Keratinocyte (primary cell): ENCODE measurements around the gene TOGARAM1. TPM values are rescaled to one million over a fixed set of nuclear protein-coding genes. Genes with fewer than 3 reads are reported as not detected.

Experiments used
- DNase-seq: peaks from one replicate; pipeline ENCODE4 v3.0.0-alpha.2; 2011; ENCODE audit warnings: low read depth, missing footprints, low spot score
- FAIRE-seq: peaks from 2 replicates; lab custom pipeline; 2011; peaks lifted over from hg19 to GRCh38; lab: Jason Lieb, UNC
- H2AFZ ChIP-seq: 2 replicates; pipeline ENCODE4 v1.6.0; 2012; ENCODE audit warnings: low read length, control low read depth, inconsistent platforms; ENCODE audit not compliant: control insufficient read depth
- H3K27ac ChIP-seq: 2 replicates; pipeline ENCODE4 v1.5.1; 2011; ENCODE audit warnings: low read length; ENCODE audit not compliant: control insufficient read depth, insufficient read depth
- H3K27me3 ChIP-seq: 3 replicates; pipeline ENCODE4 v1.6.0; 2011; ENCODE audit warnings: low read length; ENCODE audit not compliant: control insufficient read depth, insufficient read depth; ENCODE audit errors: extremely low read depth
- H3K36me3 ChIP-seq, 2 experiments: 2 replicates in 1 of 2; 3 replicates in 1 of 2; pipeline ENCODE4 v1.5.1; 2011; ENCODE audit warnings: low read length in 2 of 2, mild to moderate bottlenecking in 1 of 2; ENCODE audit not compliant: control insufficient read depth in 2 of 2, insufficient read depth in 2 of 2; ENCODE audit errors: extremely low read depth in 1 of 2
- H3K4me1 ChIP-seq: 3 replicates; pipeline ENCODE4 v1.5.1; 2011; ENCODE audit warnings: low read length; ENCODE audit not compliant: control insufficient read depth, insufficient read depth; ENCODE audit errors: extremely low read depth
- H3K4me2 ChIP-seq: 3 replicates; pipeline ENCODE4 v1.6.0; 2011; ENCODE audit warnings: low read depth, low read length; ENCODE audit not compliant: control insufficient read depth, insufficient read depth; ENCODE audit errors: extremely low read depth
- H3K4me3 ChIP-seq, 3 experiments: fragments of 200-600 bp in 1 of 3; sonication (generic) in 1 of 3; 2 replicates in 2 of 3; 3 replicates in 1 of 3; pipeline ENCODE4 v1.5.1; 2011 to 2016; ENCODE audit warnings: low read length in 3 of 3, mild to moderate bottlenecking in 3 of 3, control low read depth in 2 of 3, inconsistent platforms in 1 of 3, low read depth in 1 of 3, mixed read lengths in 1 of 3, mixed run types in 1 of 3, moderate library complexity in 1 of 3; ENCODE audit not compliant: control insufficient read depth in 2 of 3, insufficient read depth in 2 of 3; ENCODE audit errors: extremely low read depth in 1 of 3
- H3K79me2 ChIP-seq: 2 replicates; pipeline ENCODE4 v1.6.0; 2012; ENCODE audit warnings: low read length; ENCODE audit not compliant: control insufficient read depth, insufficient read depth
- H3K9ac ChIP-seq: 3 replicates; pipeline ENCODE4 v1.6.0; 2011; ENCODE audit warnings: low read length; ENCODE audit not compliant: control insufficient read depth, insufficient read depth; ENCODE audit errors: extremely low read depth
- H3K9me1 ChIP-seq: 3 replicates; pipeline ENCODE4 v1.6.0; 2011; ENCODE audit warnings: low read length; ENCODE audit not compliant: control insufficient read depth, insufficient read depth; ENCODE audit errors: extremely low read depth
- H3K9me3 ChIP-seq: 2 replicates; pipeline ENCODE4 v1.5.1; 2012; ENCODE audit warnings: low read depth, low read length; ENCODE audit not compliant: control insufficient read depth
- H4K20me1 ChIP-seq: 3 replicates; pipeline ENCODE4 v1.6.0; 2011; ENCODE audit warnings: low read length; ENCODE audit not compliant: control insufficient read depth, insufficient read depth; ENCODE audit errors: extremely low read depth
- CTCF ChIP-seq, 3 experiments: IDR thresholded peaks in 1 of 3; conservative IDR thresholded peaks in 1 of 3; optimal IDR thresholded peaks in 1 of 3; 2 replicates in 2 of 3; 3 replicates in 1 of 3; pipeline versions ENCODE3 to v1.5.1; 2011; ENCODE audit warnings: low read length in 3 of 3, mild to moderate bottlenecking in 3 of 3, moderate library complexity in 2 of 3, control low read depth in 1 of 3, inconsistent platforms in 1 of 3; ENCODE audit not compliant: insufficient read depth in 2 of 3; ENCODE audit errors: extremely low read depth in 1 of 3
- EZH2 ChIP-seq: IDR thresholded peaks from one replicate; pipeline ENCODE4 v1.6.1; 2012; ENCODE audit warnings: inconsistent platforms, mild to moderate bottlenecking, low read length, moderate library complexity
- dilution Hi-C: fragments of 300-500 bp; cut with MboI; formaldehyde crosslinking; loops from one replicate; pipeline ENCODE4 v1.7.0; 2020; ENCODE audit warnings: low sequenced_read_pairs; ENCODE audit not compliant: extremely low pct_ligation_motif_present
- polyA plus RNA-seq, 5 experiments: library from polyadenylated mRNA; depleted of rRNA in 3 of 5; stranded (reverse) in 3 of 5; stranded (forward) in 1 of 5; unstranded in 1 of 5; fragments of >200 nt; gene quantifications; 1 replicate in 1 of 5; 2 replicates in 3 of 5; 3 replicates in 1 of 5; pipeline versions ENCODE4 v1.2.1 to v1.2.3, GENCODE V29; 2011 to 2012; ENCODE audit warnings: missing spikeins in 2 of 5, low read depth in 1 of 5, low replicate concordance in 1 of 5

The TOGARAM1 gene
- polyA plus RNA-seq, 1 donor (not counting 4 experiments of a cell fraction or from before 2014, with no cell fraction given) = 8.2 TPM

GRCh38 chr14:44981198-44981597 is 19.2 kb downstream of the TOGARAM1 start:
- dilution Hi-C loops = no loop called here
- Histone ChIP-seq H3K9me1 (no peaks in the 10 kb centered on the region), H3K79me2 (peaks cover 7% of the 10 kb centered on the region), H4K20me1 (no peaks in the 10 kb centered on the region), H3K27me3 (no peaks in the 10 kb centered on the region), H2AFZ (no peak overlapping the region), H3K9ac (no peak overlapping the region), H3K27ac (no peak overlapping the region), H3K4me1 (no peaks in the 10 kb centered on the region), H3K4me2 (no peak overlapping the region), H3K36me3 (no peaks in the 10 kb centered on the region), H3K9me3 (no peaks in the 10 kb centered on the region), H3K4me3 (no peak overlapping the region)
- DNase-seq = no peak
- FAIRE-seq = no peak
- no peak for TF ChIP-seq CTCF (optimal IDR thresholded peaks at IDR 0.05 in 1 of 3, IDR thresholded peaks at IDR 0.05 in 1 of 3, conservative IDR thresholded peaks at IDR 0.05 in 1 of 3; ENCODE audit: extremely low read depth in 1 of 3, insufficient read depth in 2 of 3, low read length in 3 of 3)

GRCh38 chr14:44982594-44982993 is 20.6 kb downstream of the TOGARAM1 start:
- DNase-seq (no peak), FAIRE-seq (no peak)
- no peak overlapping the region for H2AFZ ChIP-seq
- no peak overlapping the region for H3K9ac ChIP-seq
- H3K9me3 ChIP-seq = no peaks in the 10 kb centered on the region
- H3K27me3 ChIP-seq = no peaks in the 10 kb centered on the region
- H3K79me2 ChIP-seq = peaks cover 5% of the 10 kb centered on the region
- dilution Hi-C loops = no loop called here
- no peak overlapping the region for H3K4me2 ChIP-seq
- no peaks in the 10 kb centered on the region for H4K20me1 ChIP-seq
- H3K4me3 ChIP-seq = no peak overlapping the region
- no peaks in the 10 kb centered on the region for H3K36me3 ChIP-seq
- H3K27ac ChIP-seq = no peak overlapping the region
- no peak for TF ChIP-seq CTCF (optimal IDR thresholded peaks at IDR 0.05 in 1 of 3, IDR thresholded peaks at IDR 0.05 in 1 of 3, conservative IDR thresholded peaks at IDR 0.05 in 1 of 3; ENCODE audit: extremely low read depth in 1 of 3, insufficient read depth in 2 of 3, low read length in 3 of 3)
- no peak for TF ChIP-seq EZH2
- no peaks in the 10 kb centered on the region for H3K9me1 ChIP-seq
- H3K4me1 ChIP-seq = no peaks in the 10 kb centered on the region
